ENCODE data around the gene AGAP9.
A peak's percentile ranks its signal among the peaks of the same experiment; 100 is the strongest.

Gene AGAP9

DNA sequence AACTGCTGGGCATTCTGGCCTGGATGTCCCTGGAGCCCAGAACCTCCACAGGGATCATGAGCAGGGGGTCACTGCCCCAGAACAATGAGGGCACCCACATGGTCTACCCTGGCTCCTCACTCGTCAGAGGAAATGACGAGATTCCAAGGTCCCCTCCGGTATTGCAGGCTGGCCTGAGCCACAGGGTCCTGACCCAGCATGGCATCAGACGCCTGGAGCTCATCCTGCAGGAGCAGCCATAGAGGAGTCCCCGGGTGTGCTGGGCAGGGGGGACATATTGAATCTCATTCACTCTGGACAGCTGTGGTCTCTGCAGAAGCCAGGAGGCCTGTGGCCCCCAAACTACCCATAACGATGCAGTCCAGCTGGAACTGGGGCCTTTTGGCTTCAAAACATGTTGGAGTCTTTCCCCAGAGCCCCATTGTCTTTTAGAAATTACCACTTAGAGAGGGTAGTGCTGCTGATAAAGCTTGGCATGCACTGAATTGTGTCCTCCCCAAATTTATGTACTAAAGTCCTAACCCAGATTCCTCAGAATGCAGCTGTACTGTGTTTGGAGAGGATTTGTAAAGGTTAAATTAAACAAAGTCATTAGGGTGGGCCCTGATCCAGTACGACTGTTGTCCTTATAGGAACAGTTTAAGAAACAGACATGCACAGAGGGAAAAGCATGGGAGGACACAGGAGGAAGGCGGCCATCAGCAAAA is 67.2 kb downstream of the AGAP9 start:
- no peak for DNase-seq

DNA sequence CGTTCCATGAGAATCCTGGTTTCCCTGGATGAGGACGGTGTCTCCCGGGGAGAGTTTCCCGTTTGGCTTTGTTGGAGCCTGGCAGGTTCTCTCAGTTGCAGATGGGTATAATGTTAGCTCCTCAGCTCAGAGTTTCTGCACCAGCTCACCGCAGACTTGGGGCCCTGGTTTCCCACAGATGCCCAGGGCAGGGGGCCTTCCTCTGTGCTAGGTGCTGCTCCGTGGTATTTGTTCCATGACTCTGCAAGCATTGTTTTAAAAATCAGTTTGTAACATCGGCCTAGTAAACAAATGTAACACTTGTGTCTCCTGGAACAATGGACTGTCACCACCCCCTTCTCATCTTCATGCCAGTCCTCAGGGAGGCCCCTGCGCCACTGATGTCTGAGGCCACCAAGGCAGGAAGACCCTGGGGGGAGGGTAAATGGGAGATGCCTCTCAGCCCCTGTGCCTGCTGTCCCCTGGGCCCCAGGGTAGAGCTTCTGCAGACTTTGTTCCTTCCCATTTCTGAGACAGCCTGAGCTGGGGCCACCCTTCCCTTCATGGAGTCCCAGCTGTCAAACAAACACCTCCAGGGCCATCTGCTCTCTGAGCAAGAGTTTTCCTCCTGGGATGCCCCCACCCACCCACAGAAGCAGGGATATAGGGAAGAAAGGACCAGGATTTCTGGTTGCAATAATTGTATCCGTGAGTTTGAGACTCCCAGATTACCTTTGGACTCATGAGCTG is 67.9 kb downstream of the AGAP9 start:
- DNase-seq: peak; percentile 55

DNA sequence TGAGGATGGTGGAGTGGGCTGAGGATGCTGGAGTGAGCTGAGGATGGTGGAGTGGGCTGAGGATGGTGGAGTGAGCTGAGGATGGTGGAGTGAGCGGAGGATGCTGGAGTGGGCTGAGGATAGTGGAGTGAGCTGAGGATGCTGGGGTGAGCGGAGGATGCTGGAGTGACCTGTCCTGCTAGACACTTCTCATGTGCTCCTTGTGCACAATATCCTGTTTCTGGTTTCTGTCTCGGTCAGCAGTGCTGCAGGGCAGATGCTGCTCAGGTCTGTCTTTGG is 68.7 kb downstream of the AGAP9 start:
- no peak for DNase-seq

DNA sequence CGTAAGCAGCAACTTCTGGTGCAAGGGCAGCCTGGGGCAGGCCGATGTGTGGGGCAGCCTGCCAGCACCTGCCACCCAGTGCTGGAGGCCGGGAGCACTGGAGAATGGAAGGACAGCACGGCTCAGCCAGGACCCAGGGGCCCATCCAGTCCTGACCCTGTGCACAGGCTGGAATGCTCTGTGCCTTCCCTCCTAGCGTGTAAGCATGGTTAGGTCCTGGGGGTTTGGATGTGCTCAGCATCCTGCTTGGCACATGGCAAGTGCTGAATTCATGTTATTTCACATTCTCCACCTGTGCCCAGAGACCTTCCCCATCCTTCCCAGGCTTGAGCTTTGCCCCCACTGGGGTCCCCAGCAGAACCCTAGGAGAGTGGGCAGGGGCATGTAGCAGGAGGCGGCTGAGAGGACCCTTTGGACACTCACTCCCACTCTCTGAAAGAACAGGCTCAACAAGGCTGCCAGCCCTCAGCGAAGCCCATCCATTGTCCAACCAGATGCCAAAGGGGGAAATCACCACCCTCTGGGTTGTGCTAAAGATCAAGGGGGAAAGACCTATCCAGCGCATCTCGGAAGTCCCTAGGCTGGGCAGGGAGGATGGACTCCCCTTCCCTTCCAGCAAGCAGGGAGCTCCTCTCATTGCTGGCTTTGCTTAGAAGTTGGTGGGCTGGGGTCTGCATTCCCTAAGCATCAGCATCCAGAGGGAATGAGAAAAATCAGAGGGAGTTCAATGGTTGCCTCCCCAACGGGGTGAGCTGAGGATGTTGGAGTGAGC is 69.2 kb downstream of the AGAP9 start:
- DNase-seq: no peak

DNA sequence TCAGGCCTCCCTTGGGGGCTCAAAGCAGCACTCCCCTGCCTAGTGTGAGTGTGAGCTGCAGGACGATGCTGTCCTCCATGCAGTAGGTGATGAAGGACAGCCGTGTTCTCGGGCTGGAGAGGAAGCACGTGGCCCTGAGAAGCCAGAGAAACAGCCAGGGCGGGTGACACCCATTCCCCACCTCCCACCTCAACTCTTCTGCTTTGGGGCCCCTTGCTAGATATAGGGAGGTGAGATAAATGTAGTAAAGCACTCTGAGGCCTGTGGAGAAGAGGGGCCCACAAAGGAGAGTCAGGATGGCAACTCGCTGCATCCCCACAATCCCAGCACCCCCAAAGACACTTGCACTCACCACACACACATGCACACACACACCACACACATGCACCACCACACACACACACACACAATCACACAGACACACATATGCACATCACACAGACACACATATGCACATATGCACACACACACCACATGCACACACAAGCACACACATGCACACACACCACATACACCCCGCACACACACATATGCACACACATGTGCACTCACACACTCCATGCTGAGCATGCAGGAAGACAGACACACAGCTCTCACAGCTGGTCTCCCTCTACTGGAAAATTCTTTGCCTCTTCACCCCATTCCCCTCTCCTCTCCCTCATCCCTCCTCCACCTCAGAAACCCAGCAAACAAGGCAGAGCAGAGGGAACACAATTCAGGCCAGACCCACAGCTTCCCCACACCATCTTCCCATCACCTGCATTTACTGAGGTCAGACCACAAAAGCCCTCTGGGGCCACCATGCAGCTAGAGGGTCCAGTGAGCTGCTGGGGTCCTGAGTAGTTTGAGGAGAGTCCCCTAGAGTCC is 70.1 kb downstream of the AGAP9 start:
- no peak for DNase-seq

DNA sequence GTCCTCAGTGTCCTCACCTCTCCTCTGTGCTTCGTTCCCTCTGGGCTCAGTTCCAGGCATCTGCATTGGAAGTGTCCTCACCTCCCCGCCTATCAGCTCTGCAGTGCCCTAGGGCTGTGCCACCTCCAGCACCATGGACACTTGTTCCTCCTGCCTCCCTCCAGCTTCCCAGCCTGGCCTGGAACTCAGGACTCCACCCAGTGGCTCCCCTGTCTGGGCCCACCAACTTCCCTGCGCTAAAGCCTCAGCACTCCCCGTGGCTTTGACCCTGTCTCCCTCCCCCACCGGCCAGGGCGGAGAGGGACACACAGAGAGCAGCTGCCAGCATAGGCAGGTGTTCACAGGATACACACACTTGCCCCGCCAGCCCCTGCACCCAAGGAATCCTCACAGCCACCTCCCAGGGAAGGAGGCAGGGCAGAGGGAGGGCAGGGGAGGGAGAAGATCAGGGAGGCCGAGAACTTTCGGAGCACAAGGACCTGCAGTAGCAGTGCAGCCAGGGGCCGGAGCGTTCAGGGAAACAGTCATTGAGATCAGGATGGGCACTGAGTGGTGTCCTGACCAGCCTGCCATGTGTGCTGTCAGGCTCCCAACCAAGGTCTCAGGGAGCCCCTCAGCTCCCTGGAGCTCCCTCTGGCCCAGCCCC is 70.8 kb downstream of the AGAP9 start:
- peak; percentile 56 for DNase-seq

DNA sequence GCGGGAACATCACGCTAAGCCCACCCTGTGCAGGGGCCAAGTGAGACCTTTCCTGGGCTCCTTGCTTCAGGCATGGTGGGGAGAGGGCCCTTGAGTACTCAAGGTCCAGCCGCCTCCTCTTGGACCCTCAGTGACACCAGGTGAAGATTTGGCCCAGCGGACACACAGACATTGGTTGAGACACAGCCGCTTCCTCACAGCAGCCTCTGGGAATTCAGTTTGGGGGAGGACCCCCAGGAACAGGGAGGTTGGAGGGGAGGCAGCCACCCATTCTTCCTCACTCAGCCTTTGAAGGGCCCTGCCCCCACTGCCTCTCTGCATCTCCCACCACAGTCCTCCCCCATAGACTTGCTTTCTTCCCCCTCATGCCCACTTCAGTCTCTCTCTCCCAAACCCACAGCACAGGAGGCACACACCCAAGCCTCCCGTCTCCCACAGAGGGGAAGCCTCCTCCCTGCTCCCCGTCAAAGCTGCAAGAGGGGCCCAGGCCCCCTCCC is 71.4 kb downstream of the AGAP9 start:
- DNase-seq: no peak

Measured in NCI-H82 (cell line).